Suprapubic skin (tissue), 4 donors: ENCODE data around the gene MBD4. TPM values are rescaled to one million over a fixed set of nuclear protein-coding genes. Genes with fewer than 3 reads are reported as not detected.

Source experiments
- DNase-seq, 2 donors: peaks; one replicate each; pipeline ENCODE4 v3.0.0-alpha.2; 2019; ENCODE audit warnings: low spot score in 2 of 2
- H3K27ac ChIP-seq: fragments of 200-600 bp; sonication (generic); one replicate; pipeline ENCODE4 v1.5.1; 2019
- H3K27me3 ChIP-seq: fragments of 200-600 bp; sonication (generic); one replicate; pipeline ENCODE4 v1.5.1; 2019
- H3K36me3 ChIP-seq: fragments of 200-600 bp; sonication (generic); one replicate; pipeline ENCODE4 v1.5.1; 2019
- H3K4me1 ChIP-seq: fragments of 200-600 bp; sonication (generic); one replicate; pipeline ENCODE4 v1.5.1; 2019
- H3K4me3 ChIP-seq: fragments of 200-600 bp; sonication (generic); one replicate; pipeline ENCODE4 v1.5.1; 2019; ENCODE audit warnings: mild to moderate bottlenecking
- H3K9me3 ChIP-seq: fragments of 200-600 bp; sonication (generic); one replicate; pipeline ENCODE4 v1.5.1; 2019
- CTCF ChIP-seq, 2 donors: fragments of 200-600 bp in 1 of 2; fragments of 450-650 bp in 1 of 2; sonication (generic) in 1 of 2; IDR thresholded peaks; one replicate each; pipeline ENCODE4 v1.5.1; 2016 to 2019; ENCODE audit warnings: antibody characterized with exemption in 2 of 2, mild to moderate bottlenecking in 1 of 2, moderate library complexity in 1 of 2
- EP300 ChIP-seq: sonication (generic); formaldehyde crosslinking; IDR thresholded peaks from one replicate; pipeline ENCODE4 v1.6.1; 2017; ENCODE audit warnings: antibody characterized with exemption
- POLR2A ChIP-seq, 2 donors: fragments of 450-650 bp; IDR thresholded peaks; one replicate each; pipeline ENCODE4 v1.6.1; 2017; ENCODE audit warnings: antibody characterized with exemption in 2 of 2, mild to moderate bottlenecking in 2 of 2, moderate library complexity in 2 of 2
- POLR2AphosphoS5 ChIP-seq, 3 donors: sonication (generic); formaldehyde crosslinking; IDR thresholded peaks; one replicate each; pipeline ENCODE4 v1.6.1; 2017; ENCODE audit warnings: antibody characterized with exemption in 3 of 3
- WGBS: methylation state at CpG from one replicate; pipeline ENCODE4 v1.1.5; 2018; 5-methylcytosine and 5-hydroxymethylcytosine counted together
- total RNA-seq, 4 donors: library from RNA; depleted of rRNA; stranded (reverse); fragments of >200 nt; gene quantifications; one replicate each; pipeline ENCODE4 v1.1.0, GENCODE V29; 2016

Gene MBD4
- total RNA-seq, 4 donors from 2014 or later, result 14.8 to 42.5 (median 24.0) TPM

GRCh38 chr3:129422897-129423296 is 16.9 kb downstream of the MBD4 start:
- WGBS, result 85% methylated on average over 1 of the region's 1 CpG
- peaks cover 5% of the 10 kb centered on the region for H3K4me1 ChIP-seq
- H3K36me3 ChIP-seq, result no peaks in the 10 kb centered on the region
- H3K9me3 ChIP-seq, result no peaks in the 10 kb centered on the region
- no peaks in the 10 kb centered on the region for H3K27me3 ChIP-seq
- H3K27ac ChIP-seq, result no peak overlapping the region
- DNase-seq, result no peak
- H3K4me3 ChIP-seq, result no peak overlapping the region
- no peak for TF ChIP-seq POLR2AphosphoS5 (IDR thresholded peaks at IDR 0.05)
- no peak for TF ChIP-seq CTCF (IDR thresholded peaks at IDR 0.05)
- no peak for TF ChIP-seq EP300
- no peak for TF ChIP-seq POLR2A (IDR thresholded peaks at IDR 0.05)

- no peaks in the 10 kb centered on the region for H3K4me1 ChIP-seq
- TF ChIP-seq POLR2AphosphoS5 (IDR thresholded peaks at IDR 0.05), result no peak
- TF ChIP-seq CTCF (IDR thresholded peaks at IDR 0.05), result no peak
- no peak for TF ChIP-seq POLR2A (IDR thresholded peaks at IDR 0.05)
- no peak for TF ChIP-seq EP300
- H3K27me3 ChIP-seq, result no peaks in the 10 kb centered on the region
- H3K27ac ChIP-seq, result no peak overlapping the region
- no peak overlapping the region for H3K4me3 ChIP-seq
- 78% methylated on average over 6 of the region's 6 CpGs for WGBS
- no peaks in the 10 kb centered on the region for H3K36me3 ChIP-seq
- peak in 1 of 2 donors; percentile 21 for DNase-seq
- no peaks in the 10 kb centered on the region for H3K9me3 ChIP-seq
These were observed 17.6 kb downstream of the MBD4 start for GRCh38 chr3:129421988-129422745.

- peak in 1 of 2 donors; percentile 72 for DNase-seq
- Histone ChIP-seq H3K4me3 (no peak overlapping the region), H3K36me3 (no peaks in the 10 kb centered on the region), H3K9me3 (no peaks in the 10 kb centered on the region), H3K27ac (no peak overlapping the region), H3K27me3 (no peaks in the 10 kb centered on the region), H3K4me1 (no peaks in the 10 kb centered on the region)
- WGBS, result 94% methylated on average over 12 of the region's 12 CpGs
- no peak for TF ChIP-seq POLR2AphosphoS5 (IDR thresholded peaks at IDR 0.05)
- TF ChIP-seq CTCF (IDR thresholded peaks at IDR 0.05), result no peak
- TF ChIP-seq EP300, result no peak
- no peak for TF ChIP-seq POLR2A (IDR thresholded peaks at IDR 0.05)
These were observed 18.4 kb downstream of the MBD4 start for GRCh38 chr3:129421236-129421883.

GRCh38 chr3:129419476-129419875 is 20.3 kb downstream of the MBD4 start:
- WGBS, result 79% methylated on average over 4 of the region's 4 CpGs

More at GRCh38 chr3:129419476-129419875, 20.3 kb downstream of the MBD4 start:
- no peaks in the 10 kb centered on the region for H3K27me3 ChIP-seq
- DNase-seq, result peak in 1 of 2 donors; percentile 45
- no peak overlapping the region for H3K27ac ChIP-seq
- no peak for TF ChIP-seq EP300
- no peak for TF ChIP-seq CTCF (IDR thresholded peaks at IDR 0.05)
- TF ChIP-seq POLR2A (IDR thresholded peaks at IDR 0.05), result no peak
- no peak for TF ChIP-seq POLR2AphosphoS5 (IDR thresholded peaks at IDR 0.05)
- no peaks in the 10 kb centered on the region for H3K9me3 ChIP-seq
- H3K4me1 ChIP-seq, result no peaks in the 10 kb centered on the region
- H3K4me3 ChIP-seq, result no peak overlapping the region
- no peaks in the 10 kb centered on the region for H3K36me3 ChIP-seq
